Smooth muscle cell (in vitro differentiated cells): ENCODE data around the gene PPP1R7. TPM values are rescaled to one million over a fixed set of nuclear protein-coding genes. Genes with fewer than 3 reads are reported as not detected.

ENCODE experiments used
- DNase-seq: peaks from one replicate; lab custom pipeline; 2025; ENCODE audit not compliant: unreplicated experiment; lab: John Stamatoyannopoulos, UW
- H2AFZ ChIP-seq: fragments of 200-600 bp; sonication (generic); 2 replicates; pipeline ENCODE4 v1.6.0; 2016; ENCODE audit warnings: antibody characterized with exemption, low read depth, mild to moderate bottlenecking
- H3F3A ChIP-seq: fragments of 200-600 bp; sonication (generic); 2 replicates; pipeline ENCODE4 v1.6.0; 2017; ENCODE audit warnings: antibody characterized with exemption, low read depth
- H3K27ac ChIP-seq: fragments of 200-600 bp; sonication (generic); 2 replicates; pipeline ENCODE4 v1.5.1; 2016; ENCODE audit warnings: low read depth, mild to moderate bottlenecking
- H3K27me3 ChIP-seq: fragments of 200-600 bp; sonication (generic); 2 replicates; pipeline ENCODE4 v1.6.1; 2016; ENCODE audit warnings: low read depth, mild to moderate bottlenecking
- H3K36me3 ChIP-seq: fragments of 200-600 bp; sonication (generic); 2 replicates; pipeline ENCODE4 v1.5.1; 2016; ENCODE audit warnings: low read depth
- H3K4me1 ChIP-seq: fragments of 200-600 bp; sonication (generic); 2 replicates; pipeline ENCODE4 v1.5.1; 2016; ENCODE audit warnings: low read depth
- H3K4me2 ChIP-seq: fragments of 200-600 bp; sonication (generic); 2 replicates; pipeline ENCODE4 v1.6.0; 2016; ENCODE audit warnings: mild to moderate bottlenecking
- H3K4me3 ChIP-seq: fragments of 200-600 bp; sonication (generic); 2 replicates; pipeline ENCODE4 v1.5.1; 2016; ENCODE audit warnings: mild to moderate bottlenecking
- H3K79me2 ChIP-seq: fragments of 200-600 bp; sonication (generic); 2 replicates; pipeline ENCODE4 v1.6.0; 2016; ENCODE audit warnings: low read depth, mild to moderate bottlenecking
- H3K9ac ChIP-seq: fragments of 200-600 bp; sonication (generic); 2 replicates; pipeline ENCODE4 v1.6.0; 2016; ENCODE audit warnings: low read depth
- H3K9me3 ChIP-seq: fragments of 200-600 bp; sonication (generic); replicated peaks from 2 replicates; pipeline ENCODE4 v1.5.1; 2016; ENCODE audit warnings: low read depth
- H4K20me1 ChIP-seq: fragments of 200-600 bp; sonication (generic); 2 replicates; pipeline ENCODE4 v1.6.0; 2016; ENCODE audit warnings: low read depth
- WGBS: methylation state at CpG from one replicate; pipeline ENCODE4 v1.1.7; 2016; ENCODE audit warnings: low lambda C conversion rate; 5-methylcytosine and 5-hydroxymethylcytosine counted together
- polyA plus RNA-seq: library from polyadenylated mRNA; unstranded; fragments of >200 nt; fragmentation: Nextera tagmentation; extraction: Ambion mirVana; gene quantifications from 2 replicates; pipeline ENCODE4 v1.2.1, GENCODE V29; 2016
- total RNA-seq: library from RNA; depleted of rRNA; stranded (reverse); fragments of >200 nt; gene quantifications from 2 replicates; pipeline ENCODE4 v1.2.3, GENCODE V29; 2014
- TF ChIP-seq, protein P1 (sequence below): fragments of 200-600 bp; sonication (generic); IDR thresholded peaks from 2 replicates; pipeline ENCODE4 v1.5.1; 2017; ENCODE audit warnings: borderline replicate concordance, mild to moderate bottlenecking, antibody characterized with exemption; ENCODE audit not compliant: insufficient read depth, poor library complexity, severe bottlenecking

Gene PPP1R7
- total and polyA plus RNA-seq, 2 experiments from 2014 or later = 54.3 to 74.9 TPM

DNA sequence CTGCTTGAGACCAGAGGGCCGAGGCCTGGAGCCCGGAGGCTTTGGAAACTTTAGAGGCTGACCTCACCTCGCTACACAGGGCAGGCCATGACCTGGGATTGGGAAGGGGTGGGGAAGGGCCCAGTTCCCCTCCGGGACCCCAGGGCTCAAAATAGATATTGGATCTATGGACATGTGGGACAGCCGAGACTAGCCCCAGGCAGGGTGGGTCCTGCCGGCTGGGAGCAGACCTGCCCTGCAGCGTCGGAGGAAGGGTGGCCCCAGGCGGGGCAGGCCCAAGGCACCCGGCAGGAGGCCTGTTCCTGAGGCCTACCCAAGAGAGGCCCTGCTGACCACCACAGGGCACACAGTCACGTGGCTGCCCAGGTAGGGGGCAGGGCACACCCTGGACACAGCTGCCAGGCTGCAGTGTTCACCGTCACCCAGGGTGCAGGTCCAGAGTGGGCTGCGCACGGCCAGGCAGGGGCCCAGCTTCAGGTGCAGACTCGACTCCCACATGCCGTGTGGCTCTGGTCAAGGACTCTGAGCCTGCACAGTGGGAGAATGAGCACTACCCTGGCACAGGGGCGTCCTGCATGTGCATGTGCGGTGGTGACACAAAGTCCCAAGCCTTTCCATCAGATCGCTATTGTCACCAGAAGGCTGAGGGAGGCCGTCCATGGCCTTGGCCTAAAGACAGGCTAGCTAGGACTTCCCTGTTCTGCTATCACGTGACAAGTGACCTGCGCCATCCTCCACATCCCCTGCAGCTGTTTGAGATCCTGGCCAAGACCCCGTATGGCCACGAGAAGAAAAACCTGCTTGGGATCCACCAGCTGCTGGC, 51.4 kb downstream of the PPP1R7 start:
- 92% methylated on average over 24 of the region's 24 CpGs for WGBS
- Histone ChIP-seq H3K9me3 (no peaks in the 10 kb centered on the region), H3K9ac (no peak overlapping the region), H3K4me1 (no peaks in the 10 kb centered on the region), H2AFZ (no peak overlapping the region), H4K20me1 (no peaks in the 10 kb centered on the region), H3F3A (no peaks in the 10 kb centered on the region), H3K4me3 (no peak overlapping the region), H3K79me2 (no peaks in the 10 kb centered on the region), H3K4me2 (no peak overlapping the region), H3K27me3 (no peaks in the 10 kb centered on the region), H3K36me3 (no peaks in the 10 kb centered on the region), H3K27ac (no peak overlapping the region)
- TF ChIP-seq, protein P1, sequence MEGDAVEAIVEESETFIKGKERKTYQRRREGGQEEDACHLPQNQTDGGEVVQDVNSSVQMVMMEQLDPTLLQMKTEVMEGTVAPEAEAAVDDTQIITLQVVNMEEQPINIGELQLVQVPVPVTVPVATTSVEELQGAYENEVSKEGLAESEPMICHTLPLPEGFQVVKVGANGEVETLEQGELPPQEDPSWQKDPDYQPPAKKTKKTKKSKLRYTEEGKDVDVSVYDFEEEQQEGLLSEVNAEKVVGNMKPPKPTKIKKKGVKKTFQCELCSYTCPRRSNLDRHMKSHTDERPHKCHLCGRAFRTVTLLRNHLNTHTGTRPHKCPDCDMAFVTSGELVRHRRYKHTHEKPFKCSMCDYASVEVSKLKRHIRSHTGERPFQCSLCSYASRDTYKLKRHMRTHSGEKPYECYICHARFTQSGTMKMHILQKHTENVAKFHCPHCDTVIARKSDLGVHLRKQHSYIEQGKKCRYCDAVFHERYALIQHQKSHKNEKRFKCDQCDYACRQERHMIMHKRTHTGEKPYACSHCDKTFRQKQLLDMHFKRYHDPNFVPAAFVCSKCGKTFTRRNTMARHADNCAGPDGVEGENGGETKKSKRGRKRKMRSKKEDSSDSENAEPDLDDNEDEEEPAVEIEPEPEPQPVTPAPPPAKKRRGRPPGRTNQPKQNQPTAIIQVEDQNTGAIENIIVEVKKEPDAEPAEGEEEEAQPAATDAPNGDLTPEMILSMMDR = no peak
- DNase-seq = no peak

DNA sequence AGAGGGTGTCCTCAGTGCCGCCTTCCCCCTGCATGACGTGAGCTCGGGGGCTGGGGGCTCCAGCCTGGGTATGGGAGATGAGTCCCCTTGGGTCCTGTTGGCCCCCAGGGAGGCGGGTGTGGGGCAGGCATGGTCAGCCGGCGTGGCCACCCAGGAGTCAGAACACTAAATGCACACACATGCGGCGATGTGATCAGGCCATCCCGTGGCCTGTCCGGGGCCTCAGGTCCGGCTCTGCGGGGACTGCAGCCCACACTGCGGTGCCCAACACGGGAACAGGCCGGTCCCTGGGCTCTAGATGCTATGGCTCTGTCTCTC, 52.0 kb downstream of the PPP1R7 start:
- Histone ChIP-seq H3K4me1 (no peaks in the 10 kb centered on the region), H3F3A (no peaks in the 10 kb centered on the region), H3K27ac (no peak overlapping the region), H2AFZ (no peak overlapping the region), H4K20me1 (no peaks in the 10 kb centered on the region), H3K9me3 (no peaks in the 10 kb centered on the region), H3K4me2 (no peak overlapping the region), H3K9ac (no peak overlapping the region), H3K27me3 (no peaks in the 10 kb centered on the region), H3K79me2 (no peaks in the 10 kb centered on the region), H3K36me3 (no peaks in the 10 kb centered on the region), H3K4me3 (no peak overlapping the region)
- TF ChIP-seq, protein P1 = no peak
- DNase-seq = no peak
- 94% methylated on average over 15 of the region's 15 CpGs for WGBS

DNA sequence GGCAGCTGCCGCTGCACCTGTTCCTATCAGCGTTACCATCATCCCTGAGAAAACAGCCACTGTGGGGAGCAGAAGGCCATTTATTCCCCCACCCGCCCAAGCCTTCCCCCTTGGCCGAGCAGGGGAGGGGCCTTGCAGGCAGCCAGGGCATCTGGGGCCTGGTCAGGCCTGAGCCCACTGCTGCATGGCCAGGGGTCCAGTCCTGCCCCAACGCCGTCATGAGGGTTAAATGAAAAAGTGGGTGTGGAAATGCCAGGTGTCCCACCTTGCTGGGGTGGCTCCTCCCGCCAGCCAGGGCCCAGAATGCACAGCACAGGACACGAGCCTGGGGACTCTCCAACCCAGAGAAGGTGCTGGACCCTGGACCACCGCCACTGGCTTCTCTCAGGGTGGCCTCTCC, 52.4 kb downstream of the PPP1R7 start:
- H2AFZ ChIP-seq = no peak overlapping the region
- no peaks in the 10 kb centered on the region for H3K79me2 ChIP-seq
- H4K20me1 ChIP-seq = no peaks in the 10 kb centered on the region
- no peaks in the 10 kb centered on the region for H3K9me3 ChIP-seq
- WGBS = 95% methylated on average over 9 of the region's 9 CpGs
- H3F3A ChIP-seq = no peaks in the 10 kb centered on the region
- no peak overlapping the region for H3K4me3 ChIP-seq
- TF ChIP-seq, protein P1 = no peak
- H3K9ac ChIP-seq = no peak overlapping the region
- H3K27me3 ChIP-seq = no peaks in the 10 kb centered on the region
- H3K27ac ChIP-seq = no peak overlapping the region
- H3K36me3 ChIP-seq = no peaks in the 10 kb centered on the region
- no peak overlapping the region for H3K4me2 ChIP-seq
- DNase-seq = no peak
- H3K4me1 ChIP-seq = no peaks in the 10 kb centered on the region
